ENCODE measurements around the gene FOXA3. TPM values are rescaled to one million over a fixed set of nuclear protein-coding genes. Genes with fewer than 3 reads are reported as not detected.

FOXA3 gene
- total RNA-seq, 4 donors from 2014 or later, result not detected

GRCh38 chr19:45886427-45887199, 22.5 kb downstream of the FOXA3 start:
- WGBS, result 2% methylated on average over 28 of the region's 32 CpGs
- Histone ChIP-seq H3K4me1 (peaks cover 32 to 51% (median 49%) of the 10 kb centered on the region in 4 donors), H3K36me3 (peaks cover 5 to 30% (median 18%) of the 10 kb centered on the region in 4 donors), H3K27ac (replicated peaks in 1 of 4) (peak overlapping the region; percentile 88 to 93 (median 90)), H3K9me3 (no peaks in the 10 kb centered on the region), H3K4me3 (peak overlapping the region; percentile 68 to 91 (median 78)), H3K27me3 (no peaks in the 10 kb centered on the region)
- intact Hi-C loops (cut with DNase I), result loop anchor here (2.0 kb wide), 1 partner anchor 24 kb away; the partner anchor contains the start of gene SYMPK
- peak; percentile 98 for DNase-seq (ENCODE audit: extremely low spot score)
- no peak for TF ChIP-seq EP300 (IDR thresholded peaks at IDR 0.05)
- peak; percentile 32 for TF ChIP-seq POLR2A (IDR thresholded peaks at IDR 0.05; ENCODE audit: low read depth)
- peak in 1 of 3 experiments; percentile 28 for TF ChIP-seq CTCF (IDR thresholded peaks at IDR 0.05)
- peak; percentile 91 to 97 for TF ChIP-seq POLR2AphosphoS5 (IDR thresholded peaks at IDR 0.05)

GRCh38 chr19:45887200-45887710, 23.1 kb downstream of the FOXA3 start:
- H3K9me3 ChIP-seq, result no peaks in the 10 kb centered on the region
- peak overlapping the region; percentile 68 to 91 (median 78) for H3K4me3 ChIP-seq
- DNase-seq (ENCODE audit: extremely low spot score), result no peak
- 41% methylated on average over 10 of the region's 10 CpGs for WGBS
- intact Hi-C loops (cut with DNase I), result loop anchor here (2.0 kb wide), 1 partner anchor 24 kb away; the partner anchor contains the start of gene SYMPK
- H3K27ac ChIP-seq (replicated peaks in 1 of 4), result peak overlapping the region; percentile 88 to 93 (median 90)
- TF ChIP-seq POLR2A (IDR thresholded peaks at IDR 0.05; ENCODE audit: low read depth), result no peak
- TF ChIP-seq CTCF (IDR thresholded peaks at IDR 0.05), result no peak
- no peak for TF ChIP-seq POLR2AphosphoS5 (IDR thresholded peaks at IDR 0.05)
- no peak for TF ChIP-seq EP300 (IDR thresholded peaks at IDR 0.05)
- no peaks in the 10 kb centered on the region for H3K27me3 ChIP-seq
- peaks cover 32 to 48% (median 46%) of the 10 kb centered on the region in 4 donors for H3K4me1 ChIP-seq
- H3K36me3 ChIP-seq, result peaks cover 5 to 36% (median 18%) of the 10 kb centered on the region in 4 donors

- intact Hi-C loops (cut with DNase I), result no loop called here
Measured at GRCh38 chr19:45889210-45889885, 25.2 kb downstream of the FOXA3 start.

GRCh38 chr19:45890877-45891276, 26.8 kb downstream of the FOXA3 start:
- peaks cover 6 to 45% (median 25%) of the 10 kb centered on the region in 4 donors for H3K36me3 ChIP-seq

More at GRCh38 chr19:45889210-45889885, 25.2 kb downstream of the FOXA3 start:
- H3K4me1 ChIP-seq, result peaks cover 11 to 27% (median 25%) of the 10 kb centered on the region in 4 donors
- H3K27me3 ChIP-seq, result no peaks in the 10 kb centered on the region
- TF ChIP-seq CTCF (IDR thresholded peaks at IDR 0.05) (no peak), POLR2A (IDR thresholded peaks at IDR 0.05; ENCODE audit: low read depth) (no peak), EP300 (IDR thresholded peaks at IDR 0.05) (no peak), POLR2AphosphoS5 (IDR thresholded peaks at IDR 0.05) (no peak)
- DNase-seq (ENCODE audit: extremely low spot score), result no peak
- H3K27ac ChIP-seq (replicated peaks in 1 of 4), result no peak overlapping the region
- no peaks in the 10 kb centered on the region for H3K9me3 ChIP-seq
- H3K36me3 ChIP-seq, result peaks cover 1 to 36% (median 16%) of the 10 kb centered on the region in 4 donors
- no peak overlapping the region for H3K4me3 ChIP-seq
- 79% methylated on average over 6 of the region's 6 CpGs for WGBS

More at GRCh38 chr19:45890877-45891276, 26.8 kb downstream of the FOXA3 start:
- Histone ChIP-seq H3K4me1 (peaks cover 0 to 14% (median 12%) of the 10 kb centered on the region in 4 donors), H3K27ac (replicated peaks in 1 of 4) (no peak overlapping the region), H3K9me3 (no peaks in the 10 kb centered on the region), H3K4me3 (no peak overlapping the region), H3K27me3 (no peaks in the 10 kb centered on the region)
- TF ChIP-seq CTCF (IDR thresholded peaks at IDR 0.05) (no peak), POLR2AphosphoS5 (IDR thresholded peaks at IDR 0.05) (no peak), POLR2A (IDR thresholded peaks at IDR 0.05; ENCODE audit: low read depth) (no peak), EP300 (IDR thresholded peaks at IDR 0.05) (no peak)
- intact Hi-C loops (cut with DNase I), result no loop called here
- no peak for DNase-seq (ENCODE audit: extremely low spot score)
- 73% methylated on average over 17 of the region's 17 CpGs for WGBS
